Glutamatergic neuron (in vitro differentiated cells): ENCODE measurements around the gene PSKH1. TPM values are rescaled to one million over a fixed set of nuclear protein-coding genes. Genes with fewer than 3 reads are reported as not detected.

ENCODE experiments used
- DNase-seq: peaks from one replicate; pipeline ENCODE4 v3.0.0; 2022
- H3K27ac Mint-ChIP-seq: one replicate; pipeline ENCODE4 v1.8.0; 2020; ENCODE audit warnings: mild to moderate bottlenecking, mixed read lengths, inconsistent platforms; ENCODE audit not compliant: unreplicated experiment
- H3K27me3 Mint-ChIP-seq: one replicate; pipeline ENCODE4 v1.8.0; 2020; ENCODE audit warnings: mild to moderate bottlenecking, moderate library complexity, mixed read lengths, inconsistent platforms; ENCODE audit not compliant: unreplicated experiment
- H3K36me3 Mint-ChIP-seq: one replicate; pipeline ENCODE4 v1.8.0; 2020; ENCODE audit warnings: mild to moderate bottlenecking, mixed read lengths, inconsistent platforms; ENCODE audit not compliant: unreplicated experiment
- H3K4me1 Mint-ChIP-seq: one replicate; pipeline ENCODE4 v1.8.0; 2020; ENCODE audit warnings: mild to moderate bottlenecking, low read depth, mixed read lengths, inconsistent platforms; ENCODE audit not compliant: unreplicated experiment
- H3K4me3 Mint-ChIP-seq: one replicate; pipeline ENCODE4 v1.8.0; 2020; ENCODE audit warnings: mild to moderate bottlenecking, mixed read lengths, inconsistent platforms; ENCODE audit not compliant: unreplicated experiment
- H3K9me3 Mint-ChIP-seq: one replicate; pipeline ENCODE4 v1.8.0; 2020; ENCODE audit warnings: mild to moderate bottlenecking, moderate library complexity, mixed read lengths, inconsistent platforms; ENCODE audit not compliant: unreplicated experiment
- CTCF ChIP-seq: fragments of 200-600 bp; sonication (generic); IDR thresholded peaks from one replicate; pipeline ENCODE4 v1.5.0; 2021; ENCODE audit not compliant: partially characterized antibody, unreplicated experiment
- total RNA-seq: library from RNA; stranded (reverse); fragmentation: NEBNext Ultra II Directional; extraction: Animal tissue kit (Norgen Biotek cat#: 25700); gene quantifications from one replicate; pipeline ENCODE4 v1.2.1, GENCODE V29; 2021; ENCODE audit not compliant: unreplicated experiment

PSKH1 gene
- total RNA-seq, 1 donor from 2014 or later, result 27.9 TPM

- no peak for DNase-seq
- Mint-ChIP-seq H3K9me3 (no peaks in the 10 kb centered on the region), H3K27me3 (peaks cover 6% of the 10 kb centered on the region), H3K27ac (no peak within 1 kb of the TSS), H3K36me3 (no peaks in the 10 kb centered on the region), H3K4me3 (no peak within 1 kb of the TSS), H3K4me1 (no peaks in the 10 kb centered on the region)
- TF ChIP-seq CTCF, result no peak
Measured at GRCh38 chr16:67943619-67944504, 50.8 kb downstream of the PSKH1 start, which contains the start of gene LCAT. TSS of gene LCAT (minus strand) at chr16:67944120. CDS start at chr16:67944101, 19 bp downstream.

DNA sequence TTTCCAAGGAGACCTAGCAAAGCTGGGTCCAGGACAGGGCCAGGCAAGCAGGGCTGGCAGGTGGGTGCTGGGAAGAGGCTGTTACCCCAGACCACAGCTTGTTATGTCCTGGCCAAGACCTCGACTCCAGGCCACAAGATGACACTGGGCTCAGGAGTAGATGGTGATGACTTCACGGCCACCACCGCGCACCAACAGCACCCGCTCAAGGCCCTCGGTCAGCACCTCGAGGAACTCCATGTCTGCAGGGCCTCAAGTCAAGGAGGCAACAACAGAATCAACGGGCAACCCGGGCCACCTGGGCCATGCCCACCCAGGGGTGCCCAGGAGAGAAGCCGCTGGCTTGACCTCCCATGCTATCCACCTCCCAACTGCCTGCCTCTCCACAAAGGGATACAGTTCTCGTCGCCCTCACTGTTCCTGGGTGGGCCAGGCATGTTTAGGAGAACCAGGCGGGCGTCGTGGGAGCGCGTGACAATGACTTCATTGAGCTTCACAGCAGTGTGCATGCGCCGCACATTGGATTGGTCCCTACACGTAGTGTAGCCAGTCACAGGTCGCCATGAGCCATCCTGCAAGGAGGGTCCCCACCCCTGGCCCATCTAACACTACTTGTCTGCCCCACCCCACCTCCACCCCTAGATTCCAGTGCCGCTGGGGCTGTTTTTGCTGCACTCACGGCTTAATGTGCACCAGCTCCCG, 51.8 kb downstream of the PSKH1 start:
- DNase-seq, result no peak
- H3K4me3 Mint-ChIP-seq, result no peak overlapping the region
- H3K4me1 Mint-ChIP-seq, result no peaks in the 10 kb centered on the region
- TF ChIP-seq CTCF, result no peak
- peaks cover 6% of the 10 kb centered on the region for H3K27me3 Mint-ChIP-seq
- H3K27ac Mint-ChIP-seq, result no peak overlapping the region
- H3K9me3 Mint-ChIP-seq, result no peaks in the 10 kb centered on the region
- no peaks in the 10 kb centered on the region for H3K36me3 Mint-ChIP-seq

DNA sequence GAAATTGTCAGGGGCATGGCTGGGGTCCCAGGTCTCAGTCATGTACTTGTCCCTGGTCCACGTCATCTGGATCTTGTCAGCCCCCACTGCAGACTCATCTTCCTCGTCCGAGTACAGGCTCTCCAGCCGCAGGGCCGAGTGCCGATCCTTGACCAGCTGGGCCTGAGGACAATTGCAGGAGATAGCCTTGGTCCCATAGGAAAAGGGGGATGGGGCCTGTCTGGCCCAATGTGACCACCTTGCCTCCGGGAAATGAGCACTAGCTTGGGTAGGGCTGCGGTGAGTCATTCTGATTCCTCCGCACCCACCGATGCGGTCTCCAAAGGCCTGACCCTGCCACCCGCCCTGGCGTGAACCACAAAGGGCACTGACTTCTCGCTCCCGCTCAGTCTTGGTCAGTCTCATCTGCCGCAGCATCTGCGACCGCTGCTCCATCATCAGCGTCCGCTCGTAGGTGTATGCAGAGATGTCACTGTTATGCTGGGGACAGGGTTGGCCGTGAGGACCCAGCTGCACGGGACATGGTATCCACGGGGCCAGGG, 52.4 kb downstream of the PSKH1 start:
- no peak overlapping the region for H3K27ac Mint-ChIP-seq
- no peak for DNase-seq
- TF ChIP-seq CTCF, result no peak
- peaks cover 6% of the 10 kb centered on the region for H3K27me3 Mint-ChIP-seq
- no peaks in the 10 kb centered on the region for H3K4me1 Mint-ChIP-seq
- H3K36me3 Mint-ChIP-seq, result no peaks in the 10 kb centered on the region
- no peaks in the 10 kb centered on the region for H3K9me3 Mint-ChIP-seq
- H3K4me3 Mint-ChIP-seq, result no peak overlapping the region

DNA sequence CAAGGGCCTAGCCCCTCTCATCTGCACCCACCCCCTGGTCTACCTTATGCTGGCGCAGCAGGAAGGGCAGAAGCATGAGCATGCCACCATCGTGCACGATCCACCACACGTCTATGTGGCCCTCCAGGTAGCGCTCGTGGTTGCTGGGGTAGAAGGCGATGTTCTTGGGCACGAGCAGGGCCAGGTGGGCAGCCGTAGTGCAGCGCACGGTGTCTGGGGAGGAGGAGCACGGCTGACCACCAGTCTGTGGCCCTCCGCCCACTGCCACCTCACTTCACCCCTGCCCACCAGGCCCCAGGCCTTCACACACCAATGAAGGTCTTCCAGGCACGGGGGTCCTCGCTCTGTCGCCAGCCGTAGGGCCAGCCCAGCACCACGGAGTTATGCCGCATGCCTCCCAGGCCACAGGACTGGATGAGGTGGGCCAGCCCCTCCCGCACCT, 53.1 kb downstream of the PSKH1 start:
- TF ChIP-seq CTCF, result no peak
- no peak overlapping the region for H3K27ac Mint-ChIP-seq
- DNase-seq, result no peak
- H3K9me3 Mint-ChIP-seq, result no peaks in the 10 kb centered on the region
- H3K36me3 Mint-ChIP-seq, result no peaks in the 10 kb centered on the region
- no peak overlapping the region for H3K4me3 Mint-ChIP-seq
- peaks cover 6% of the 10 kb centered on the region for H3K27me3 Mint-ChIP-seq
- no peaks in the 10 kb centered on the region for H3K4me1 Mint-ChIP-seq
